Measurements from ENCODE around the gene PRKCB.
A peak's percentile ranks its signal among the peaks of the same experiment; 100 is the strongest.
"Not testable (repeated sequence)": the region's sequence is repeated elsewhere in the genome, so short reads cannot be mapped to it uniquely, and the experiment has no call there.

PRKCB gene

GRCh38 chr16:24027466-24027865 lies 191.7 kb downstream of the PRKCB start:
- ChIA-PET CTCF (interaction anchor here (0.7 to 0.9 kb wide), 2 partner anchors 224 kb away, joined by 3 read pairs; no protein-coding TSS in a partner anchor), POLR2A (no interaction called here)
- H3K4me1 ChIP-seq (ENCODE audit: control insufficient read depth, insufficient read depth, low read length), result no peaks in the 10 kb centered on the region
- no peak overlapping the region for H3K4me3 ChIP-seq (ENCODE audit: low read depth, low read length)
- H3K36me3 ChIP-seq (ENCODE audit: control insufficient read depth in 2 of 2, insufficient read depth in 1 of 2, low read length in 2 of 2), result no peaks in the 10 kb centered on the region
- no peaks in the 10 kb centered on the region for H3K9me3 ChIP-seq (ENCODE audit: control insufficient read depth, insufficient read depth, low read depth, low read length)
- no peak overlapping the region for H3K27ac ChIP-seq (ENCODE audit: extremely low read depth, low read depth, low read length)
- TF ChIP-seq ZNF426 (tag by site-specific recombination; IDR thresholded peaks at IDR 0.05) (no peak), ZNF23 (tag by site-specific recombination; IDR thresholded peaks at IDR 0.05; ENCODE audit: borderline replicate concordance) (no peak), GLI2 (tag by site-specific recombination; IDR thresholded peaks at IDR 0.05; ENCODE audit: borderline replicate concordance, low read depth) (no peak), BCL6B (tag by site-specific recombination; IDR thresholded peaks at IDR 0.05) (no peak), ZNF549 (tag by site-specific recombination; IDR thresholded peaks at IDR 0.05) (no peak), ZNF792 (tag by site-specific recombination; IDR thresholded peaks at IDR 0.05) (no peak)

- H3K9me3 ChIP-seq (ENCODE audit: control insufficient read depth, insufficient read depth, low read depth, low read length); H3K4me3 ChIP-seq (ENCODE audit: low read depth, low read length); H3K27ac ChIP-seq (ENCODE audit: extremely low read depth, low read depth, low read length); H3K4me1 ChIP-seq (ENCODE audit: control insufficient read depth, insufficient read depth, low read length); H3K36me3 ChIP-seq (ENCODE audit: control insufficient read depth in 2 of 2, insufficient read depth in 1 of 2, low read length in 2 of 2); POLR2A ChIA-PET: not testable (repeated sequence)
- CTCF ChIA-PET, result interaction anchor here (0.6 kb wide), 1 partner anchor 476 kb away, joined by 4 read pairs; no protein-coding TSS in a partner anchor
- TF ChIP-seq ZNF121 (tag by site-specific recombination; IDR thresholded peaks at IDR 0.05), result peak; percentile 61; the same call in 1 of the 2 replicates
These were observed 194.1 kb downstream of the PRKCB start for GRCh38 chr16:24029841-24030240.

- Histone ChIP-seq H3K27ac (ENCODE audit: extremely low read depth, low read depth, low read length) (no peak overlapping the region), H3K36me3 (ENCODE audit: control insufficient read depth in 2 of 2, insufficient read depth in 1 of 2, low read length in 2 of 2) (no peaks in the 10 kb centered on the region), H3K9me3 (ENCODE audit: control insufficient read depth, insufficient read depth, low read depth, low read length) (no peaks in the 10 kb centered on the region), H3K4me3 (ENCODE audit: low read depth, low read length) (no peak overlapping the region), H3K4me1 (ENCODE audit: control insufficient read depth, insufficient read depth, low read length) (no peaks in the 10 kb centered on the region)
- POLR2A ChIA-PET, result no interaction called here
- TF ChIP-seq ZNF10 (tag by site-specific recombination; IDR thresholded peaks at IDR 0.05), result no peak
- TF ChIP-seq KLF17 (tag by site-specific recombination; IDR thresholded peaks at IDR 0.05), result 0 out of 2 replicates have a peak, but pooled peaks have one; percentile 22
- TF ChIP-seq ZNF610 (tag by site-specific recombination; IDR thresholded peaks at IDR 0.05; ENCODE audit: borderline replicate concordance), result no peak
- TF ChIP-seq SALL2 (tag by site-specific recombination; IDR thresholded peaks at IDR 0.05; ENCODE audit: borderline replicate concordance), result no peak
- TF ChIP-seq KLF1 (tag by site-specific recombination; IDR thresholded peaks at IDR 0.05), result peak; percentile 72
- CTCF ChIA-PET, result interaction anchor here (0.6 to 3.5 kb wide), 15 partner anchors 10 to 1176 kb away, joined by 3 to 25 read pairs (median 3); no protein-coding TSS in a partner anchor
These were observed 199.5 kb downstream of the PRKCB start for GRCh38 chr16:24035127-24035842.

- ChIA-PET POLR2A (no interaction called here), CTCF (interaction anchor here (0.5 to 3.5 kb wide), 26 partner anchors 20 to 1177 kb away, joined by 3 to 25 read pairs (median 3); partner anchors contain the start of genes EARS2 and UBFD1)
- H3K36me3 ChIP-seq (ENCODE audit: control insufficient read depth in 2 of 2, insufficient read depth in 1 of 2, low read length in 2 of 2), result no peaks in the 10 kb centered on the region
- no peak overlapping the region for H3K27ac ChIP-seq (ENCODE audit: extremely low read depth, low read depth, low read length)
- no peak overlapping the region for H3K4me3 ChIP-seq (ENCODE audit: low read depth, low read length)
- H3K9me3 ChIP-seq (ENCODE audit: control insufficient read depth, insufficient read depth, low read depth, low read length), result no peaks in the 10 kb centered on the region
- H3K4me1 ChIP-seq (ENCODE audit: control insufficient read depth, insufficient read depth, low read length), result no peaks in the 10 kb centered on the region
- no peak for TF ChIP-seq CTCF (tag by site-specific recombination; IDR thresholded peaks at IDR 0.05)
- TF ChIP-seq ZNF292 (tag by site-specific recombination; IDR thresholded peaks at IDR 0.05; ENCODE audit: borderline replicate concordance, low read depth), result no peak
- TF ChIP-seq PRDM10 (tag by site-specific recombination; IDR thresholded peaks at IDR 0.05), result no peak
- TF ChIP-seq ZNF350 (tag by site-specific recombination; IDR thresholded peaks at IDR 0.05), result no peak
These were observed 200.3 kb downstream of the PRKCB start for GRCh38 chr16:24036038-24036543.

All from HEK293 (cell line).